ENCODE data around the gene FBXL4.

The FBXL4 gene

GRCh38 chr6:98825600-98826230, 122.0 kb downstream of the FBXL4 start:
- in situ Hi-C loops (cut with MboI; ENCODE audit: low sequenced_read_pairs, unreplicated experiment): loop anchor here (25.0 kb wide), 2 partner anchors 287 to 1313 kb away; no protein-coding TSS in a partner anchor
- DNase-seq (ENCODE audit: low spot score): peak; percentile 20
- TF ChIP-seq CTCF (IDR thresholded peaks at IDR 0.05; ENCODE audit: borderline replicate concordance, control extremely low read depth, extremely low read depth, insufficient read depth, missing control alignments): no peak

DNA sequence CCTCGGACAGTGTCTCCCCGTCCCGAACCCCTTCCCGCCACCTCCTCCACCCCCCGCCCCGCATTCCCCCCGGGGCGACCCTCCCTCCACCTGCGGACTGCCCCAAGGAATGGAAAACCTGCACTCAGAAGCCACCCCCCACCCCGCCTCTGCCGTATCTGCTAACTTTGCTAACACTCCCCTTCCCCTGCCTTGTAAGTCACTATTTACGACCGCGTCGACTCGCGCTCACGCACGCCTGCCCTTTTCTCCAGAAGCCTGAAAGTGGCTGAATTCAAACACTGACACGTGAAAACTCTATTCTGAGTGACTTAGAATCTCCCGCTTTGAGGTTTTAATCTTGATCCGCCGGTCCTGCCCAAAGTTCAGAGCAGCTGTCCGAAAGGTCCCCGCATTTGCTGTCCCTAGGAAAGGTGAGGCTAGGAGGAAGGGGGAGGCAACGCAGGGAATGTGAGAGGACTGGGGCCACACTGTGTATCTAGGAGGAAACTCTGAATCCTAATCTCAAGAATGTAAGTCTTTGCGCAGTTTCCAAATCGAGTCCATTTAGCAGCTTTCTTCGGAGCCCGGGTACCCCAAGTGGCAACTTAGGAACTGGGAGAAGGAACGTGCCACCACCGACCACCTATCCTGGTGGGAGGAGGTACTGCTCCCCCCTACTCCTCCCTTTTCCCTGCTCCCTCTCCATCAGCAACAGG, 122.7 kb downstream of the FBXL4 start:
- DNase-seq (ENCODE audit: low spot score): peak; percentile 29
- no peak for TF ChIP-seq CTCF (IDR thresholded peaks at IDR 0.05; ENCODE audit: borderline replicate concordance, control extremely low read depth, extremely low read depth, insufficient read depth, missing control alignments)
- in situ Hi-C loops (cut with MboI; ENCODE audit: low sequenced_read_pairs, unreplicated experiment): loop anchor here (25.0 kb wide), 2 partner anchors 287 to 1313 kb away; no protein-coding TSS in a partner anchor

DNA sequence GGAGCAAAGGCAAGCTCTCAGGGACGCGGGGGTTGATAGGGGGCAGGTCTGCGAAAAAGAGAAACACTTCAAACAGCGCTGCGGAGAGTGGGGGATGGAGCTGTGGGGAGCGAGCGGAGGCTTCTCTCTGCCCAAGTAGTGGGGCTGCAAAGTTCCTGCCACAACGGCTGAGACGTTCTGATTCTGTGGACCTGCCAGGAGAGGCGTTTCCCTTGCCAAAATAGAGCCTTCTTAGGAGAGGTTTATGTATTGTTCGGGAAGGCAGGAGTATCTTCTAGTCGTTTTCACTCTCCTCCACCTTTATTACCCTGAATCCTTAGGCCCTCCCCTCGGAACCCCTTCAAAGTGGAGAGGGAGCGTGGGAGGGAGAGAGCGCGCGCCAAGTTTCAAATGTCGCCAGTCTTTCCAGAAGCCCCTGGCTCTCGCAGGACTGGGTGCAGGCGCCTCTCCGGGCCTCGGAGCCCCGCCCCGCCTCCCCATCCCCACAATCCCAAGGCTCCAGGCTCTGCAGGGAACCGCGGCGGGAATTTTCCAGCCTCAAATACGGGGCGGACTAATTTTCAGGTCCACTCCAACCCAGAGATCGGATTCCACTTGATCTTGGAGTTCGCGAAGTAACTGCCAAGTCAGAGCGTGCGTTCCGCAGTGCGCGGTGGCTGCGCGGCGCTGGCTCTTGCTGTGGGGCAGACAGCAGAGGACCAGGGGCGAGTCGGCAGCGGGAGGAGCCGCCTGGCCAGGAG, 123.4 kb downstream of the FBXL4 start:
- in situ Hi-C loops (cut with MboI; ENCODE audit: low sequenced_read_pairs, unreplicated experiment): no loop called here
- DNase-seq (ENCODE audit: low spot score): peak; percentile 16
- no peak for TF ChIP-seq CTCF (IDR thresholded peaks at IDR 0.05; ENCODE audit: borderline replicate concordance, control extremely low read depth, extremely low read depth, insufficient read depth, missing control alignments)

DNA sequence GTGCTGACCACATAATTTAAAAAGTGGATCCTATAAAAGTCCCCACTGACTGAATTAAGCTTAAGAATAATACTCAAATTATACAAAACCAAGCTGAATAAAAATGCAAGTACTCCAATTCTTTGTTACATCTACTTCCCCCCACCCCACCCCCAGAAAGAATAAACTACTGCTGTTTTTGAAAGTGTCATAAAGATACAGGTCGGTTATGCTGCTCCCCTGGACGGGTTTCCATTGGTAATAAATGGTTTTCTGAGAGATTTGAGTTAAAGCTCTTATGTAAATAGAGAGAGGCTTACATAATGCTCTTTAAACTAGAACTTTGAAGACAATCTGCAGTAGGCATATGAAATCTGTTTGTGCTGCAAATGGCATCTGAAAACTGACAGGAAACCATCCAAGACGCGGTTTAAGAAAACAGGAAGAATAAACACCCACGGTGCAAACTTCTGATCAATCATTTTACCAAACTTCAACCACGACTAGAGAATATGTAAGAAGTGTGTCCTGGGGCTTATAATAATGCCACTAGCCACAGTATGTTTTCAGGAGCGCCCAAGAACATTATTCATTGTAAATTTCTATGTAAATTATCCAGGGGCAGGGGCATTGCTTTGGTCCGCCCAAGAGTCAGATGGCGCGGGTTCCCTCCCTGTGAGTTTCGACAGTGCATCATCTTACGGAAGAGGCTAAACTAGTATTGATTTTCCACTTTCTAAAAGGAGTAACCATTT, 124.2 kb downstream of the FBXL4 start:
- in situ Hi-C loops (cut with MboI; ENCODE audit: low sequenced_read_pairs, unreplicated experiment): no loop called here
- TF ChIP-seq CTCF (IDR thresholded peaks at IDR 0.05; ENCODE audit: borderline replicate concordance, control extremely low read depth, extremely low read depth, insufficient read depth, missing control alignments): no peak
- no peak for DNase-seq (ENCODE audit: low spot score)

DNA sequence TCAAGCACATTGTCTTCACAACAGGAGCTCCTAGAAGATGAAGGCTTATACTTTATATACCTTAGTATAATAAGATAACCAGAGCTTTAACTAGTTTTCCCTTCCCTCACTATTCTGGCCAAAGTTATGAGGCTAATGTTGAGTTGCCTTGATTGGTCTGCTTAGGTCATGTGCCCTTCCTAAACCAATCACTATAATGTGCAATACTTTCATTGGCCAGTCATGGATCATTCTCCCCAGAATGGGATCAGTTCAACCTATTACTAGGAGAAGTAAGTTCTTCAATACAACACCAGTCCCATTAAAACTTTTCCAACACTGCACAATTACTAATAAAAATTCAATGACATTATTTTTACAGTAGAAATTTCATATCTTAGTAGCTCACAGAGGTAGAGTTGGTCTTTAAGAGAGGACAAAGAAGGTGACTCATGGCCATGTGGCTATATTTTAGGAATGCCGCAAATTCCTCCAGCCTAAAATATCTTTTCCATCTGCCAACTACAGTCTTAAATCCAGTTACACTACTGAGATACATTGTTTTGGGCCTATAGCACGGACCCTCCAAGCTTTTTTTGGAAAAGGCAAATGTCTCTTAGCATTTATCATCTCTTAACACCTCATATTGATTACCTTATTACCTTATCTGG, 125.9 kb downstream of the FBXL4 start:
- TF ChIP-seq CTCF (IDR thresholded peaks at IDR 0.05; ENCODE audit: borderline replicate concordance, control extremely low read depth, extremely low read depth, insufficient read depth, missing control alignments): no peak
- DNase-seq (ENCODE audit: low spot score): no peak
- in situ Hi-C loops (cut with MboI; ENCODE audit: low sequenced_read_pairs, unreplicated experiment): no loop called here

Data from GM13976 (cell line).